GM12875 (cell line): ENCODE measurements around the gene DEFB113.

Experiments used
- H3K4me3 ChIP-seq: one replicate; pipeline ENCODE4 v1.5.1; 2011; ENCODE audit warnings: low read depth, low read length, control low read depth
- CTCF ChIP-seq: IDR thresholded peaks from 2 replicates; pipeline ENCODE4 v1.5.1; 2011; ENCODE audit warnings: low read depth, mild to moderate bottlenecking, control low read depth, inconsistent platforms, low read length, moderate library complexity, borderline replicate concordance; ENCODE audit not compliant: insufficient read depth

The DEFB113 gene, protein sequence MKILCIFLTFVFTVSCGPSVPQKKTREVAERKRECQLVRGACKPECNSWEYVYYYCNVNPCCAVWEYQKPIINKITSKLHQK

GRCh38 chr6:49969605-49970004 is at the start of gene DEFB113:
TSS of gene DEFB113 (minus strand) at chr6:49969625. CDS start at chr6:49969625, 0 bp downstream.
- no peak for TF ChIP-seq CTCF
- no peak within 1 kb of the TSS for H3K4me3 ChIP-seq

DNA sequence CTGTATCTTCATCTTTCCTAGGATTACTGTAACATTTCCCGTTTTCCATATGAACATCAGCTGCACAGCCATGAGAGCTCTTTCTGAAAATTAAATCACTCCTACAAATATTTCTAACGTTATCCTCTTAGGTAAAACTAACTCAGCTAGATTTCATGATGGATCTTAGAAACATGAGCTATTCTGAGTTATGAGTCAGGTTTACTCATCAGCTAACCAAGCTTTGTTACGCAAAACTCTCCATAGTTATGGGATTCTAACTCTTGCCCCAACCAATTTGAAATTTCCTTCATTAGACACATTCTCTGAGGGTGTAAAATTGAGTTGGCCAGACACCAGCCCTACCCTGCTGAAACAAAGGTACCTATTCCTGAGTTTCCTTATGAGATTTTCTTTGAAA is 38.4 kb upstream of the DEFB113 start:
- no peak for TF ChIP-seq CTCF
- no peak overlapping the region for H3K4me3 ChIP-seq

- no peak for TF ChIP-seq CTCF
- H3K4me3 ChIP-seq: no peak overlapping the region
Observed at GRCh38 chr6:50003139-50003538, 33.7 kb upstream of the DEFB113 start.

GRCh38 chr6:49995278-49995677 is 25.9 kb upstream of the DEFB113 start:
- no peak overlapping the region for H3K4me3 ChIP-seq

DNA sequence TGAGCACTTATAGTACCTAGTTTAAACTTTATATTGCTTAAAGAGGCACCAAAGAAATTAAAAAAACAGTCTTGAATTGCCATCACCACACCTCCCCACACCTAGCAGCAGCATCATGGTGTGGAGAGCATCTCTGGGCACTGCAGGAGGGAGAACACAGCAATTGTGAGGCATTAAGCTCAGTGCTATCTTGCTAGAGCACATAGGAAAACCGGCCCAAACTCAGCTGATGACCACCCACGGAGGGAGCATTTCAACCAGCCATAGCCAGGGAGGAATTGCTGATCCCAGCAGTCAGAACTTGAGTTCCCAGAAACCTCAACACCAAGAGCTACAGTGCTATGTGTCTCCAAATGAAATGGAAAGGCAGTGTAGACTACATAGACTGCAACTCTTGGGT is 19.5 kb upstream of the DEFB113 start:
- no peak for TF ChIP-seq CTCF
- H3K4me3 ChIP-seq: no peak overlapping the region

More at GRCh38 chr6:49995278-49995677, 25.9 kb upstream of the DEFB113 start:
- TF ChIP-seq CTCF: no peak

GRCh38 chr6:49987749-49988148 is 18.3 kb upstream of the DEFB113 start:
- H3K4me3 ChIP-seq: no peak overlapping the region
- TF ChIP-seq CTCF: no peak

DNA sequence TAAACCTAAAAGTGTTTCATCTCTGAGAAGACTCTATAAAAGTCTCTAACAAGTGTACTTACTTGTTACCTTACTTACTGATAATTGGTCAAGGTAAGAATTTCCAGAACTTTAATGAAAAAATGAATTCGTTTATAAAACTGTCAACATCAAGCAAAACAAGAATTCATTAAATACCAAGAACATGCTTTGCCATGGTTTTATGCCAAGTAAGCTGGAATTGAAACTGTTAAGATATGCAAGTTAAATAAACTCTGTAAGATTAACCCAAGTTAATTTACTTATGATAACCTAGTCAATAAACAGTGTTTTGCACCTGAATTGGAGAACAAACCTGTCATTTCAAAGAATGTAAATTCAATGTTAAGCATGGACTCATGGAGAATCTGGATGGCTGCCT is 17.1 kb upstream of the DEFB113 start:
- no peak for TF ChIP-seq CTCF
- H3K4me3 ChIP-seq: no peak overlapping the region
